ENCODE measurements around the gene PPIL3.

- TF ChIP-seq, protein P1, sequence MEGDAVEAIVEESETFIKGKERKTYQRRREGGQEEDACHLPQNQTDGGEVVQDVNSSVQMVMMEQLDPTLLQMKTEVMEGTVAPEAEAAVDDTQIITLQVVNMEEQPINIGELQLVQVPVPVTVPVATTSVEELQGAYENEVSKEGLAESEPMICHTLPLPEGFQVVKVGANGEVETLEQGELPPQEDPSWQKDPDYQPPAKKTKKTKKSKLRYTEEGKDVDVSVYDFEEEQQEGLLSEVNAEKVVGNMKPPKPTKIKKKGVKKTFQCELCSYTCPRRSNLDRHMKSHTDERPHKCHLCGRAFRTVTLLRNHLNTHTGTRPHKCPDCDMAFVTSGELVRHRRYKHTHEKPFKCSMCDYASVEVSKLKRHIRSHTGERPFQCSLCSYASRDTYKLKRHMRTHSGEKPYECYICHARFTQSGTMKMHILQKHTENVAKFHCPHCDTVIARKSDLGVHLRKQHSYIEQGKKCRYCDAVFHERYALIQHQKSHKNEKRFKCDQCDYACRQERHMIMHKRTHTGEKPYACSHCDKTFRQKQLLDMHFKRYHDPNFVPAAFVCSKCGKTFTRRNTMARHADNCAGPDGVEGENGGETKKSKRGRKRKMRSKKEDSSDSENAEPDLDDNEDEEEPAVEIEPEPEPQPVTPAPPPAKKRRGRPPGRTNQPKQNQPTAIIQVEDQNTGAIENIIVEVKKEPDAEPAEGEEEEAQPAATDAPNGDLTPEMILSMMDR (IDR thresholded peaks at IDR 0.05) = no peak
- TF ChIP-seq POLR2AphosphoS5 (IDR thresholded peaks at IDR 0.05) (no peak), EP300 (IDR thresholded peaks at IDR 0.05) (no peak), POLR2A (IDR thresholded peaks at IDR 0.05; ENCODE audit: low read depth) (no peak)
Measured at GRCh38 chr2:200861617-200862155, 27.2 kb downstream of the PPIL3 start.

Data from esophagus muscularis mucosa (tissue), 4 donors.